Sigmoid colon (tissue), 4 donors: ENCODE results near the gene CAMK1G.

Experiments
- CTCF ChIP-seq, 4 experiments: fragments of 450-650 bp in 3 of 4; fragments of 200-600 bp in 1 of 4; IDR thresholded peaks; one replicate each; pipeline ENCODE4 v1.5.1; 2016 to 2019; ENCODE audit warnings: antibody characterized with exemption in 4 of 4, mild to moderate bottlenecking in 3 of 4, moderate library complexity in 2 of 4
- POLR2A ChIP-seq, 2 donors: fragments of 450-650 bp; IDR thresholded peaks; one replicate each; pipeline ENCODE4 v1.6.1; 2016; ENCODE audit warnings: antibody characterized with exemption in 2 of 2, mild to moderate bottlenecking in 2 of 2, moderate library complexity in 2 of 2
- POLR2AphosphoS5 ChIP-seq, 4 donors: sonication (generic); formaldehyde crosslinking; IDR thresholded peaks; one replicate each; pipeline ENCODE4 v1.6.1; 2017; ENCODE audit warnings: antibody characterized with exemption in 4 of 4

GRCh38 chr1:209556162-209556690 is 27.3 kb upstream of the CAMK1G start:
- TF ChIP-seq CTCF (IDR thresholded peaks at IDR 0.05) = no peak
- no peak for TF ChIP-seq POLR2A (IDR thresholded peaks at IDR 0.05)
- TF ChIP-seq POLR2AphosphoS5 (IDR thresholded peaks at IDR 0.05) = no peak
